ENCODE data around the gene KRT8. TPM values are rescaled to one million over a fixed set of nuclear protein-coding genes. Genes with fewer than 3 reads are reported as not detected.
"Not testable (repeated sequence)": the region's sequence is repeated elsewhere in the genome, so short reads cannot be mapped to it uniquely, and the experiment has no call there.

The KRT8 gene
- total RNA-seq, 2 donors from 2014 or later, result 1,663 to 1,920 TPM

DNA sequence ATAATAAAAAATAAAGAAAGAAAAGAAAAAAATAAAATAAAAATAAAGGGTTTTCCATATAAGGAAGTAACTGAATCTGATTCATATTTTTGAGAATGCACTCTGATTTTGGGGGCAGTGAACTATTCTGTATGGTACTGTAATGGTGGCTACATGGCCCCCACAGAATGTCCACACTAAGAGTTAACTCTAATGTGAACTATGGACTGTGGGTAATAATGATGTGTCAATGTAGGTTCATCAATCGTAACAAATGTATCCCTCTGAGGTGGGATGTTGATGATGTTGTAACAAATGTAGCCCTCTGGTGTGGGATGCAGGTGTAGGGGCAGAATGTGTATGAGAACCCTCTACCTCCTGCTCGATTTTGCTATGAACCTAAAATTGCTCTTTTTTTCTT lies 13.8 kb downstream of the KRT8 start:
- 98% methylated on average over 2 of the region's 2 CpGs; no CpG with 5 or more reads in 1 of the 2 experiments for WGBS, 2 experiments (ENCODE audit: insufficient coverage in 1 of 2, insufficient read length in 1 of 2)
- H3K27ac ChIP-seq (ENCODE audit: low read depth, low read length), result no peak overlapping the region
- no peak overlapping the region for H3K27ac Mint-ChIP-seq

GRCh38 chr12:52890417-52890816 lies 14.5 kb downstream of the KRT8 start:
- TF ChIP-seq, protein P1, sequence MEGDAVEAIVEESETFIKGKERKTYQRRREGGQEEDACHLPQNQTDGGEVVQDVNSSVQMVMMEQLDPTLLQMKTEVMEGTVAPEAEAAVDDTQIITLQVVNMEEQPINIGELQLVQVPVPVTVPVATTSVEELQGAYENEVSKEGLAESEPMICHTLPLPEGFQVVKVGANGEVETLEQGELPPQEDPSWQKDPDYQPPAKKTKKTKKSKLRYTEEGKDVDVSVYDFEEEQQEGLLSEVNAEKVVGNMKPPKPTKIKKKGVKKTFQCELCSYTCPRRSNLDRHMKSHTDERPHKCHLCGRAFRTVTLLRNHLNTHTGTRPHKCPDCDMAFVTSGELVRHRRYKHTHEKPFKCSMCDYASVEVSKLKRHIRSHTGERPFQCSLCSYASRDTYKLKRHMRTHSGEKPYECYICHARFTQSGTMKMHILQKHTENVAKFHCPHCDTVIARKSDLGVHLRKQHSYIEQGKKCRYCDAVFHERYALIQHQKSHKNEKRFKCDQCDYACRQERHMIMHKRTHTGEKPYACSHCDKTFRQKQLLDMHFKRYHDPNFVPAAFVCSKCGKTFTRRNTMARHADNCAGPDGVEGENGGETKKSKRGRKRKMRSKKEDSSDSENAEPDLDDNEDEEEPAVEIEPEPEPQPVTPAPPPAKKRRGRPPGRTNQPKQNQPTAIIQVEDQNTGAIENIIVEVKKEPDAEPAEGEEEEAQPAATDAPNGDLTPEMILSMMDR (conservative IDR thresholded peaks at IDR 0.05), result no peak
- Histone ChIP-seq H3K36me3 (ENCODE audit: control insufficient read depth, insufficient read depth, low read length) (no peaks in the 10 kb centered on the region), H3K4me1 (ENCODE audit: control insufficient read depth, insufficient read depth, low read length) (peaks cover 3% of the 10 kb centered on the region), H3K27ac (ENCODE audit: low read depth, low read length) (no peak overlapping the region), H3K27me3 (ENCODE audit: control insufficient read depth, insufficient read depth, low read length, poor library complexity, severe bottlenecking) (no peaks in the 10 kb centered on the region), H3K4me3 (ENCODE audit: low read length) (no peak overlapping the region), H3K9me3 (ENCODE audit: control insufficient read depth, low read length) (no peaks in the 10 kb centered on the region), H3K9ac (ENCODE audit: extremely low read depth, low read length, poor library complexity, severe bottlenecking) (no peak overlapping the region)
- WGBS, 2 experiments (ENCODE audit: insufficient coverage in 1 of 2, insufficient read length in 1 of 2), result 96% methylated on average over 3 of the region's 3 CpGs
- peak; percentile 50 for DNase-seq
- H3K4me3 Mint-ChIP-seq, result no peak overlapping the region
- H3K4me1 Mint-ChIP-seq, result peaks cover 10% of the 10 kb centered on the region
- H3K36me3 Mint-ChIP-seq (ENCODE audit: low read depth), result peaks cover 4% of the 10 kb centered on the region
- no peak overlapping the region for H3K27ac Mint-ChIP-seq
- H3K27me3 Mint-ChIP-seq (ENCODE audit: insufficient read depth), result no peaks in the 10 kb centered on the region
- no peaks in the 10 kb centered on the region for H3K9me3 Mint-ChIP-seq

More for the DNA sequence above, 13.8 kb downstream of the KRT8 start:
- DNase-seq, result no peak
- Histone ChIP-seq H3K4me3 (ENCODE audit: low read length) (no peak overlapping the region), H3K27me3 (ENCODE audit: control insufficient read depth, insufficient read depth, low read length, poor library complexity, severe bottlenecking) (no peaks in the 10 kb centered on the region), H3K36me3 (ENCODE audit: control insufficient read depth, insufficient read depth, low read length) (no peaks in the 10 kb centered on the region), H3K9me3 (ENCODE audit: control insufficient read depth, low read length) (no peaks in the 10 kb centered on the region), H3K4me1 (ENCODE audit: control insufficient read depth, insufficient read depth, low read length) (peaks cover 3% of the 10 kb centered on the region), H3K9ac (ENCODE audit: extremely low read depth, low read length, poor library complexity, severe bottlenecking) (no peak overlapping the region)
- H3K27me3 Mint-ChIP-seq (ENCODE audit: insufficient read depth), result no peaks in the 10 kb centered on the region
- no peak overlapping the region for H3K4me3 Mint-ChIP-seq
- no peaks in the 10 kb centered on the region for H3K9me3 Mint-ChIP-seq
- peaks cover 14% of the 10 kb centered on the region for H3K4me1 Mint-ChIP-seq
- H3K36me3 Mint-ChIP-seq (ENCODE audit: low read depth), result peaks cover 4% of the 10 kb centered on the region
- TF ChIP-seq, protein P1 (conservative IDR thresholded peaks at IDR 0.05), result no peak

- Histone ChIP-seq H3K4me1 (ENCODE audit: control insufficient read depth, insufficient read depth, low read length) (no peaks in the 10 kb centered on the region), H3K27ac (ENCODE audit: low read depth, low read length) (peak overlapping the region; percentile 62), H3K9me3 (ENCODE audit: control insufficient read depth, low read length) (no peaks in the 10 kb centered on the region), H3K9ac (ENCODE audit: extremely low read depth, low read length, poor library complexity, severe bottlenecking) (peak overlapping the region; percentile 79), H3K36me3 (ENCODE audit: control insufficient read depth, insufficient read depth, low read length) (no peaks in the 10 kb centered on the region), H3K4me3 (ENCODE audit: low read length) (no peak overlapping the region), H3K27me3 (ENCODE audit: control insufficient read depth, insufficient read depth, low read length, poor library complexity, severe bottlenecking) (no peaks in the 10 kb centered on the region)
- Mint-ChIP-seq H3K4me1 (peaks cover 13% of the 10 kb centered on the region), H3K9me3 (no peaks in the 10 kb centered on the region), H3K36me3 (ENCODE audit: low read depth) (no peaks in the 10 kb centered on the region), H3K27ac (peak overlapping the region; percentile 98), H3K27me3 (ENCODE audit: insufficient read depth) (no peaks in the 10 kb centered on the region), H3K4me3 (peak overlapping the region; percentile 20)
- TF ChIP-seq, protein P1 (conservative IDR thresholded peaks at IDR 0.05), result peak; percentile 99
- DNase-seq, result peak; percentile 98
- WGBS, 2 experiments (ENCODE audit: insufficient coverage in 1 of 2, insufficient read length in 1 of 2), result 25 to 45% methylated on average over 7 to 12 of the region's 13 CpGs
Measured at GRCh38 chr12:52884526-52885293, 20.2 kb downstream of the KRT8 start.

DNA sequence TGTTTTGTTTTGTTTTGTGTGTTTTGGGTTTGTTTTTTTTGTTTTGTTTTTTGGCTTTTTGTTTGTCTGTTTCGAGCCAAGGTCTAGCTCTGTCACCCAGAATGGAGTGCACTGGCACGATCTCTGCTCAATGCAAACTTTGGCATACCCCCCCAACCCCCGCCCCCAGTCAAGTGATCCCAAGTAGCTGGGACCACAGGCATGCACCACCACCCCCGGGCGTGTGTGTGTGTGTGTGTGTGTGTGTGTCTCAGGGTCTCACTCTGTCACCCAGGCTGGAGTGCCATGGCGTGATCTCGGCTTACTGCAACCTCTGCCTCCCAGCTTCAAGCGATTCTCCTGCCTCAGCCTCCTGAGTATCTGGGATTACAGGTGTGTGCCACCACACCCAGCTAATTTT lies 24.4 kb downstream of the KRT8 start:
- not testable (repeated sequence) for H3K9me3 ChIP-seq (ENCODE audit: control insufficient read depth, low read length); H3K36me3 Mint-ChIP-seq (ENCODE audit: low read depth); H3K27me3 ChIP-seq (ENCODE audit: control insufficient read depth, insufficient read depth, low read length, poor library complexity, severe bottlenecking); H3K4me3 ChIP-seq (ENCODE audit: low read length); H3K4me3 Mint-ChIP-seq; H3K9ac ChIP-seq (ENCODE audit: extremely low read depth, low read length, poor library complexity, severe bottlenecking); H3K27ac ChIP-seq (ENCODE audit: low read depth, low read length); H3K27ac Mint-ChIP-seq; H3K36me3 ChIP-seq (ENCODE audit: control insufficient read depth, insufficient read depth, low read length); H3K27me3 Mint-ChIP-seq (ENCODE audit: insufficient read depth); H3K4me1 ChIP-seq (ENCODE audit: control insufficient read depth, insufficient read depth, low read length); H3K9me3 Mint-ChIP-seq
- peaks cover 13% of the 10 kb centered on the region for H3K4me1 Mint-ChIP-seq
- peak; percentile 48 for DNase-seq
- WGBS, 2 experiments (ENCODE audit: insufficient coverage in 1 of 2, insufficient read length in 1 of 2), result 85 to 92% methylated on average over 2 to 8 of the region's 8 CpGs

Data from endodermal cell (in vitro differentiated cells).